Epithelial cell of proximal tubule (primary cell): ENCODE measurements around the gene CHMP1B. TPM values are rescaled to one million over a fixed set of nuclear protein-coding genes. Genes with fewer than 3 reads are reported as not detected.

Experiments
- DNase-seq: peaks from one replicate; pipeline ENCODE4 v3.0.0-alpha.2; 2011; ENCODE audit warnings: low read depth
- H3K4me3 ChIP-seq: 2 replicates; pipeline ENCODE4 v1.5.1; 2011; ENCODE audit warnings: low read depth, mild to moderate bottlenecking, low read length
- CTCF ChIP-seq: conservative IDR thresholded peaks from 2 replicates; pipeline ENCODE4 v1.5.1; 2012; ENCODE audit warnings: low read depth, mild to moderate bottlenecking, low read length
- total RNA-seq: library from RNA; depleted of rRNA; stranded (reverse); fragments of >200 nt; gene quantifications from 2 replicates; pipeline ENCODE4 v1.2.3, GENCODE V29; 2015

CHMP1B gene
- total RNA-seq: 37.7 and 69.8 TPM in 2 replicates

GRCh38 chr18:11851146-11851805 is at the start of gene CHMP1B:
TSS of gene CHMP1B (plus strand) at chr18:11851413. CDS start at chr18:11851512, 99 bp downstream.
- peak within 1 kb of the TSS; percentile 77 for H3K4me3 ChIP-seq
- peak; percentile 66 for DNase-seq
- TF ChIP-seq CTCF: no peak

- no peak for DNase-seq
Measured at GRCh38 chr18:11801573-11801972, 49.6 kb upstream of the CHMP1B start.

GRCh38 chr18:11802158-11802557 is 49.1 kb upstream of the CHMP1B start:
- no peak overlapping the region for H3K4me3 ChIP-seq
- no peak for DNase-seq
- TF ChIP-seq CTCF: no peak

More at GRCh38 chr18:11801573-11801972, 49.6 kb upstream of the CHMP1B start:
- no peak for TF ChIP-seq CTCF
- H3K4me3 ChIP-seq: no peak overlapping the region

GRCh38 chr18:11802586-11802985 is 48.6 kb upstream of the CHMP1B start:
- no peak overlapping the region for H3K4me3 ChIP-seq
- TF ChIP-seq CTCF: no peak
- DNase-seq: no peak

GRCh38 chr18:11807233-11807632 is 44.0 kb upstream of the CHMP1B start:
- no peak overlapping the region for H3K4me3 ChIP-seq
- no peak for DNase-seq
- TF ChIP-seq CTCF: no peak

GRCh38 chr18:11808001-11808855 is 43.0 kb upstream of the CHMP1B start:
- no peak overlapping the region for H3K4me3 ChIP-seq
- no peak for TF ChIP-seq CTCF
- peak; percentile 15 for DNase-seq

GRCh38 chr18:11809895-11810294 is 41.3 kb upstream of the CHMP1B start:
- H3K4me3 ChIP-seq: no peak overlapping the region
- no peak for TF ChIP-seq CTCF
- no peak for DNase-seq
